Measurements from ENCODE around the gene SLC26A8.
"Not testable (repeated sequence)": the region's sequence is repeated elsewhere in the genome, so short reads cannot be mapped to it uniquely, and the experiment has no call there.

GRCh38 chr6:35916893-35917292 lies 107.5 kb downstream of the SLC26A8 start:
- TF ChIP-seq, protein P1, sequence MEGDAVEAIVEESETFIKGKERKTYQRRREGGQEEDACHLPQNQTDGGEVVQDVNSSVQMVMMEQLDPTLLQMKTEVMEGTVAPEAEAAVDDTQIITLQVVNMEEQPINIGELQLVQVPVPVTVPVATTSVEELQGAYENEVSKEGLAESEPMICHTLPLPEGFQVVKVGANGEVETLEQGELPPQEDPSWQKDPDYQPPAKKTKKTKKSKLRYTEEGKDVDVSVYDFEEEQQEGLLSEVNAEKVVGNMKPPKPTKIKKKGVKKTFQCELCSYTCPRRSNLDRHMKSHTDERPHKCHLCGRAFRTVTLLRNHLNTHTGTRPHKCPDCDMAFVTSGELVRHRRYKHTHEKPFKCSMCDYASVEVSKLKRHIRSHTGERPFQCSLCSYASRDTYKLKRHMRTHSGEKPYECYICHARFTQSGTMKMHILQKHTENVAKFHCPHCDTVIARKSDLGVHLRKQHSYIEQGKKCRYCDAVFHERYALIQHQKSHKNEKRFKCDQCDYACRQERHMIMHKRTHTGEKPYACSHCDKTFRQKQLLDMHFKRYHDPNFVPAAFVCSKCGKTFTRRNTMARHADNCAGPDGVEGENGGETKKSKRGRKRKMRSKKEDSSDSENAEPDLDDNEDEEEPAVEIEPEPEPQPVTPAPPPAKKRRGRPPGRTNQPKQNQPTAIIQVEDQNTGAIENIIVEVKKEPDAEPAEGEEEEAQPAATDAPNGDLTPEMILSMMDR (IDR thresholded peaks at IDR 0.05), result not testable (repeated sequence)
- not testable (repeated sequence) for TF ChIP-seq POLR2A (IDR thresholded peaks at IDR 0.05); POLR2AphosphoS5 (IDR thresholded peaks at IDR 0.05; ENCODE audit: insufficient read depth in 1 of 2, low read depth in 1 of 2)

All from vagina (tissue), 2 donors.